H9 (cell line): Measurements from ENCODE around the gene SLC26A6. TPM values are rescaled to one million over a fixed set of nuclear protein-coding genes. Genes with fewer than 3 reads are reported as not detected.

Experiments
- DNase-seq: peaks from one replicate; pipeline ENCODE4 v3.0.0-alpha.2; 2017
- H2AFZ ChIP-seq: one replicate; pipeline ENCODE4 v1.6.1; 2013; ENCODE audit warnings: mild to moderate bottlenecking, low read length, control low read depth, moderate library complexity
- H2AK5ac ChIP-seq: 2 replicates; pipeline ENCODE4 v1.6.1; 2013; ENCODE audit warnings: low read length, control low read depth, mixed read lengths; ENCODE audit not compliant: insufficient read length
- H2BK120ac ChIP-seq: one replicate; pipeline ENCODE4 v1.6.1; 2013; ENCODE audit warnings: low read depth, mild to moderate bottlenecking, low read length, control low read depth, inconsistent platforms; ENCODE audit not compliant: poor library complexity, severe bottlenecking
- H2BK12ac ChIP-seq: 2 replicates; pipeline ENCODE4 v1.6.1; 2013; ENCODE audit warnings: low read length, control low read depth, mixed read lengths, low read depth; ENCODE audit not compliant: insufficient read length
- H2BK15ac ChIP-seq: 2 replicates; pipeline ENCODE4 v1.6.1; 2013; ENCODE audit warnings: low read depth, low read length, control low read depth
- H2BK20ac ChIP-seq: one replicate; pipeline ENCODE4 v1.6.1; 2013; ENCODE audit warnings: low read depth, mild to moderate bottlenecking, low read length, control low read depth, inconsistent platforms; ENCODE audit not compliant: poor library complexity, severe bottlenecking
- H2BK5ac ChIP-seq: 2 replicates; pipeline ENCODE4 v1.6.1; 2013; ENCODE audit warnings: low read length, control low read depth, mixed read lengths; ENCODE audit not compliant: insufficient read length
- H3K14ac ChIP-seq: 2 replicates; pipeline ENCODE4 v1.6.1; 2013; ENCODE audit warnings: low read length, control low read depth; ENCODE audit not compliant: insufficient read depth
- H3K18ac ChIP-seq: 2 replicates; pipeline ENCODE4 v1.6.1; 2013; ENCODE audit warnings: low read depth, mild to moderate bottlenecking, mixed read lengths, low read length, control low read depth; ENCODE audit not compliant: insufficient read length
- H3K23ac ChIP-seq: 2 replicates; pipeline ENCODE4 v1.6.1; 2013; ENCODE audit warnings: low read length, control low read depth, mixed read lengths, low read depth; ENCODE audit not compliant: insufficient read length
- H3K23me2 ChIP-seq: 2 replicates; pipeline ENCODE4 v1.6.1; 2013; ENCODE audit warnings: low read depth, mild to moderate bottlenecking, mixed read lengths, low read length, control low read depth; ENCODE audit not compliant: insufficient read length, poor library complexity, severe bottlenecking
- H3K27ac ChIP-seq: 2 replicates; pipeline ENCODE4 v1.5.1; 2013; ENCODE audit warnings: low read length, control low read depth, mixed read lengths, low read depth; ENCODE audit not compliant: insufficient read length
- H3K27me3 ChIP-seq: 2 replicates; pipeline ENCODE4 v1.6.1; 2013; ENCODE audit warnings: low read length, control low read depth, inconsistent platforms; ENCODE audit not compliant: insufficient read depth
- H3K4ac ChIP-seq: 2 replicates; pipeline ENCODE4 v1.6.1; 2013; ENCODE audit warnings: low read depth, mild to moderate bottlenecking, control low read depth, inconsistent platforms, low read length, moderate library complexity
- H3K4me1 ChIP-seq: 2 replicates; pipeline ENCODE4 v1.6.1; 2013; ENCODE audit warnings: low read length, control low read depth, inconsistent platforms; ENCODE audit not compliant: insufficient read depth
- H3K4me2 ChIP-seq: 2 replicates; pipeline ENCODE4 v1.6.1; 2013; ENCODE audit warnings: low read length, control low read depth, mixed read lengths; ENCODE audit not compliant: insufficient read length, insufficient read depth
- H3K56ac ChIP-seq: 2 replicates; pipeline ENCODE4 v1.6.1; 2013; ENCODE audit warnings: low read depth, mild to moderate bottlenecking, mixed read lengths, low read length, control low read depth; ENCODE audit not compliant: insufficient read length
- H3K79me1 ChIP-seq: 2 replicates; pipeline ENCODE4 v1.6.1; 2013; ENCODE audit warnings: low read depth, mild to moderate bottlenecking, moderate library complexity, low read length, control low read depth, inconsistent platforms; ENCODE audit not compliant: insufficient read depth, poor library complexity, severe bottlenecking
- H3K79me2 ChIP-seq: 2 replicates; pipeline ENCODE4 v1.6.1; 2013; ENCODE audit warnings: low read length, control low read depth, inconsistent platforms; ENCODE audit not compliant: insufficient read depth
- H3K9ac ChIP-seq: 2 replicates; pipeline ENCODE4 v1.6.1; 2013; ENCODE audit warnings: low read length, control low read depth, mixed read lengths; ENCODE audit not compliant: insufficient read length; ENCODE audit errors: extremely low read depth
- H3K9me3 ChIP-seq: one replicate; pipeline ENCODE4 v1.6.1; 2013; ENCODE audit warnings: low read depth, low read length, inconsistent platforms; ENCODE audit not compliant: control insufficient read depth
- H3T11ph ChIP-seq: one replicate; pipeline ENCODE4 v1.6.1; 2013; ENCODE audit warnings: mild to moderate bottlenecking, low read length, control low read depth, inconsistent platforms
- H4K20me1 ChIP-seq: one replicate; pipeline ENCODE4 v1.6.1; 2013; ENCODE audit not compliant: control insufficient read depth, insufficient read length, insufficient read depth
- H4K5ac ChIP-seq: 2 replicates; pipeline ENCODE4 v1.6.1; 2013; ENCODE audit warnings: low read depth, mild to moderate bottlenecking, mixed read lengths, low read length, control low read depth; ENCODE audit not compliant: insufficient read length
- H4K8ac ChIP-seq: replicated peaks from 2 replicates; pipeline ENCODE4 v1.6.1; 2013; ENCODE audit warnings: low read length, control low read depth, mixed read lengths, low read depth; ENCODE audit not compliant: insufficient read length
- H4K91ac ChIP-seq: 2 replicates; pipeline ENCODE4 v1.6.1; 2013; ENCODE audit warnings: low read depth, mild to moderate bottlenecking, moderate library complexity, mixed read lengths, low read length, control low read depth; ENCODE audit not compliant: insufficient read length
- H3K27ac Mint-ChIP-seq, 3 experiments: 2 replicates in 2 of 3; 3 replicates in 1 of 3; pipeline ENCODE4 v1.8.0; 2020 to 2021; ENCODE audit warnings: mixed read lengths in 3 of 3, mild to moderate bottlenecking in 1 of 3, moderate library complexity in 1 of 3
- H3K27me3 Mint-ChIP-seq: 2 replicates; pipeline ENCODE4 v1.8.0; 2021; ENCODE audit warnings: low read depth, mild to moderate bottlenecking, moderate library complexity, mixed read lengths
- H3K36me3 Mint-ChIP-seq, 3 experiments: 2 replicates in 2 of 3; 3 replicates in 1 of 3; pipeline ENCODE4 v1.8.0; 2020 to 2021; ENCODE audit warnings: low read depth in 3 of 3, mixed read lengths in 3 of 3; ENCODE audit not compliant: insufficient read depth in 1 of 3
- H3K4me1 Mint-ChIP-seq, 2 experiments: 2 replicates each; pipeline ENCODE4 v1.8.0; 2020; ENCODE audit warnings: mixed read lengths in 2 of 2
- H3K4me3 Mint-ChIP-seq, 2 experiments: 2 replicates in 1 of 2; 3 replicates in 1 of 2; pipeline ENCODE4 v1.8.0; 2020 to 2021; ENCODE audit warnings: mild to moderate bottlenecking in 2 of 2, mixed read lengths in 2 of 2, moderate library complexity in 1 of 2
- H3K9me3 Mint-ChIP-seq, 2 experiments: 2 replicates in 1 of 2; 3 replicates in 1 of 2; pipeline ENCODE4 v1.8.0; 2020; ENCODE audit warnings: mild to moderate bottlenecking in 2 of 2, mixed read lengths in 2 of 2, moderate library complexity in 1 of 2
- CTCF ChIP-seq: fragments of 200-600 bp; sonication (generic); conservative IDR thresholded peaks from 3 replicates; pipeline ENCODE4 v1.8.0; 2021; ENCODE audit warnings: antibody characterized with exemption, mild to moderate bottlenecking
- WGBS: extraction: QIAGEN DNeasy Blood & Tissue Kit; methylation state at CpG from one replicate; pipeline ENCODE4 v1.1.7; 2013; ENCODE audit warnings: missing lambda C conversion rate, low lambda C conversion rate, mixed read lengths; ENCODE audit not compliant: insufficient read length; ENCODE audit errors: extremely low coverage; 5-methylcytosine and 5-hydroxymethylcytosine counted together
- total RNA-seq: library from RNA; stranded (reverse); gene quantifications from 2 replicates; pipeline ENCODE4 v1.2.1, GENCODE V29; 2021

SLC26A6 gene
- total RNA-seq, 1 experiment from 2014 or later, result 61.3 TPM

GRCh38 chr3:48661501-48662144 lies 26.4 kb upstream of the SLC26A6 start:
- no peak overlapping the region for H3K23ac ChIP-seq
- no peak for TF ChIP-seq CTCF
- no peak overlapping the region for H3T11ph ChIP-seq
- no peak overlapping the region for H3K9ac ChIP-seq
- H3K56ac ChIP-seq, result no peak overlapping the region
- no CpG with 5 or more reads among the region's 67 CpGs for WGBS
- no peak overlapping the region for H4K91ac ChIP-seq
- H4K8ac ChIP-seq, result no peak overlapping the region
- H3K9me3 ChIP-seq, result no peaks in the 10 kb centered on the region
- no peaks in the 10 kb centered on the region for H3K4me1 ChIP-seq
- H3K4ac ChIP-seq, result no peak overlapping the region
- peaks cover 25 to 43% (median 35%) of the 10 kb centered on the region in 3 experiments for H3K36me3 Mint-ChIP-seq
- H2AK5ac ChIP-seq, result no peak overlapping the region
- no peaks in the 10 kb centered on the region for H4K20me1 ChIP-seq
- H2BK15ac ChIP-seq, result no peak overlapping the region
- no peak overlapping the region for H3K18ac ChIP-seq
- no peak overlapping the region for H2BK20ac ChIP-seq
- H3K27ac Mint-ChIP-seq, result no peak overlapping the region
- H3K23me2 ChIP-seq, result peaks cover 18% of the 10 kb centered on the region
- H2BK12ac ChIP-seq, result no peak overlapping the region
- H3K14ac ChIP-seq, result no peak overlapping the region
- no peak overlapping the region for H2BK120ac ChIP-seq
- no peak overlapping the region for H2BK5ac ChIP-seq
- peak overlapping the region; percentile 84 to 88 for H3K4me3 Mint-ChIP-seq
- H3K4me1 Mint-ChIP-seq, result peaks cover 16 to 23% of the 10 kb centered on the region in 2 experiments
- peaks cover 4% of the 10 kb centered on the region; the same call in 1 of the 2 replicates for H3K27me3 Mint-ChIP-seq
- no peaks in the 10 kb centered on the region for H3K27me3 ChIP-seq
- H3K27ac ChIP-seq, result no peak overlapping the region
- no peak overlapping the region for H4K5ac ChIP-seq
- H2AFZ ChIP-seq, result no peak overlapping the region
- no peaks in the 10 kb centered on the region for H3K79me2 ChIP-seq
- peaks cover 2 to 3% of the 10 kb centered on the region in 2 experiments; a peak in 2 of 5 replicates for H3K9me3 Mint-ChIP-seq
- H3K4me2 ChIP-seq, result peak overlapping the region; percentile 63
- H3K79me1 ChIP-seq, result no peaks in the 10 kb centered on the region
- peak; percentile 87 for DNase-seq
